Measurements from ENCODE around the gene TYMP.
A peak's percentile ranks its signal among the peaks of the same experiment; 100 is the strongest.

DNA sequence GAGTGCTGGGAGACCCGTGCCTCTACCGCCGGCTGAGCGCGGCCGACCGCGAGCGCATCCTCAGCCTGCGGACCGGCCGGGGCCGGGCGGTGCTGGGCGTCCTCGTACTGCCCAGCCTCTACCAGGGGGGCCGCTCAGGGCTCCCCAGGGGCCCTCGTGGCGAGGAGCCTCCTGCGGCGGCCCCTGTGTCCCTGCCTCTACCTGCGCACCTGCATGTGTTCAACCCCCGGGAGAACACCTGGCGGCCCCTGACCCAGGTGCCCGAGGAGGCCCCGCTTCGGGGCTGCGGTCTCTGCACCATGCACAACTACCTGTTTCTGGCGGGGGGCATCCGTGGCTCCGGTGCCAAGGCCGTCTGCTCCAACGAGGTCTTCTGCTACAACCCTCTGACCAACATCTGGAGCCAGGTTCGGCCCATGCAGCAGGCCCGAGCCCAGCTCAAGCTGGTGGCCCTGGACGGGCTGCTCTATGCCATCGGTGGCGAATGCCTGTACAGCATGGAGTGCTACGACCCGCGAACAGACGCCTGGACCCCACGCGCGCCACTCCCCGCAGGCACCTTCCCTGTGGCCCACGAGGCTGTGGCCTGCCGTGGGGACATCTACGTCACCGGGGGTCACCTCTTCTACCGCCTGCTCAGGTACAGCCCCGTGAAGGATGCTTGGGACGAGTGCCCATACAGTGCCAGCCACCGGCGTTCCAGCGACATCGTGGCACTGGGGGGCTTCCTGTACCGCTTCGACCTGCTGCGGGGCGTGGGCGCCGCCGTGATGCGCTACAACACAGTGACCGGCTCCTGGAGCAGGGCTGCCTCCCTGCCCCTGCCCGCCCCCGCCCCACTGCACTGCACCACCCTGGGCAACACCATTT lies 19.3 kb upstream of the TYMP start:
- TF ChIP-seq, protein P1, sequence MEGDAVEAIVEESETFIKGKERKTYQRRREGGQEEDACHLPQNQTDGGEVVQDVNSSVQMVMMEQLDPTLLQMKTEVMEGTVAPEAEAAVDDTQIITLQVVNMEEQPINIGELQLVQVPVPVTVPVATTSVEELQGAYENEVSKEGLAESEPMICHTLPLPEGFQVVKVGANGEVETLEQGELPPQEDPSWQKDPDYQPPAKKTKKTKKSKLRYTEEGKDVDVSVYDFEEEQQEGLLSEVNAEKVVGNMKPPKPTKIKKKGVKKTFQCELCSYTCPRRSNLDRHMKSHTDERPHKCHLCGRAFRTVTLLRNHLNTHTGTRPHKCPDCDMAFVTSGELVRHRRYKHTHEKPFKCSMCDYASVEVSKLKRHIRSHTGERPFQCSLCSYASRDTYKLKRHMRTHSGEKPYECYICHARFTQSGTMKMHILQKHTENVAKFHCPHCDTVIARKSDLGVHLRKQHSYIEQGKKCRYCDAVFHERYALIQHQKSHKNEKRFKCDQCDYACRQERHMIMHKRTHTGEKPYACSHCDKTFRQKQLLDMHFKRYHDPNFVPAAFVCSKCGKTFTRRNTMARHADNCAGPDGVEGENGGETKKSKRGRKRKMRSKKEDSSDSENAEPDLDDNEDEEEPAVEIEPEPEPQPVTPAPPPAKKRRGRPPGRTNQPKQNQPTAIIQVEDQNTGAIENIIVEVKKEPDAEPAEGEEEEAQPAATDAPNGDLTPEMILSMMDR (IDR thresholded peaks at IDR 0.05; ENCODE audit: insufficient read depth, low read depth, low read length) = no peak
- TF ChIP-seq EZH2 (IDR thresholded peaks at IDR 0.05; ENCODE audit: insufficient read depth, low read length) = peak; percentile 19
